Stimulated activated CD8-positive, alpha-beta memory T cell treated with anti-CD3 and anti-CD28 coated beads, Interleukin-12 subunit alpha, Interleukin-12 subunit beta, amount 100 ng/mL, for 1 hour (primary cell): Measurements from ENCODE around the gene RNF14.
A peak's percentile ranks its signal among the peaks of the same experiment; 100 is the strongest.

Experiments
- DNase-seq: peaks from one replicate; pipeline ENCODE4 v3.0.0-alpha.2; 2020; ENCODE audit warnings: low read depth

The RNF14 gene

GRCh38 chr5:141978389-141978788 is 9.5 kb downstream of the RNF14 start:
- DNase-seq = no peak

GRCh38 chr5:141982626-141983025 is 13.7 kb downstream of the RNF14 start:
- DNase-seq = no peak

GRCh38 chr5:141986072-141986471 is 17.2 kb downstream of the RNF14 start:
- DNase-seq = no peak

- no peak for DNase-seq
Observed at GRCh38 chr5:141989720-141990119, 20.8 kb downstream of the RNF14 start.

GRCh38 chr5:141992349-141992963 is 23.6 kb downstream of the RNF14 start:
- peak; percentile 78 for DNase-seq

- no peak for DNase-seq
Observed at GRCh38 chr5:141994511-141995136, 25.7 kb downstream of the RNF14 start.

GRCh38 chr5:141995656-141996055 is 26.8 kb downstream of the RNF14 start:
- DNase-seq = no peak

- DNase-seq = no peak
Observed at GRCh38 chr5:141997358-141997960, 28.6 kb downstream of the RNF14 start.

- no peak for DNase-seq
Observed at GRCh38 chr5:142000173-142000572, 31.3 kb downstream of the RNF14 start.

- no peak for DNase-seq
Observed at GRCh38 chr5:142000704-142001484, 32.0 kb downstream of the RNF14 start.

- no peak for DNase-seq
Observed at GRCh38 chr5:142003266-142003800, 34.4 kb downstream of the RNF14 start.

- no peak for DNase-seq
Observed at GRCh38 chr5:142006363-142007236, 37.7 kb downstream of the RNF14 start.

GRCh38 chr5:142007237-142007544 is 38.3 kb downstream of the RNF14 start:
- DNase-seq = no peak

GRCh38 chr5:142008813-142009212 is 39.9 kb downstream of the RNF14 start:
- DNase-seq = no peak

- no peak for DNase-seq
Observed at GRCh38 chr5:142009886-142010285, 41.0 kb downstream of the RNF14 start.

GRCh38 chr5:142011572-142012185 is 42.8 kb downstream of the RNF14 start:
- DNase-seq = no peak

- DNase-seq = no peak
Observed at GRCh38 chr5:142012186-142012785, 43.4 kb downstream of the RNF14 start.

GRCh38 chr5:142012792-142013388 is 44.0 kb downstream of the RNF14 start, which contains the start of gene GNPDA1:
TSS of gene GNPDA1 (minus strand) at chr5:142013027. CDS start at chr5:142012035, 992 bp downstream.
- peak; percentile 47 for DNase-seq

GRCh38 chr5:142013734-142014521 is 45.0 kb downstream of the RNF14 start:
- no peak for DNase-seq
